Endothelial cell of hepatic sinusoid (primary cell): ENCODE results near the gene VEGFD.

Experiments used
- in situ Hi-C: cut with HindIII; loops from 2 replicates; pipeline ENCODE4 v1.10.0; 2017; ENCODE audit warnings: low sequenced_read_pairs

VEGFD gene

DNA sequence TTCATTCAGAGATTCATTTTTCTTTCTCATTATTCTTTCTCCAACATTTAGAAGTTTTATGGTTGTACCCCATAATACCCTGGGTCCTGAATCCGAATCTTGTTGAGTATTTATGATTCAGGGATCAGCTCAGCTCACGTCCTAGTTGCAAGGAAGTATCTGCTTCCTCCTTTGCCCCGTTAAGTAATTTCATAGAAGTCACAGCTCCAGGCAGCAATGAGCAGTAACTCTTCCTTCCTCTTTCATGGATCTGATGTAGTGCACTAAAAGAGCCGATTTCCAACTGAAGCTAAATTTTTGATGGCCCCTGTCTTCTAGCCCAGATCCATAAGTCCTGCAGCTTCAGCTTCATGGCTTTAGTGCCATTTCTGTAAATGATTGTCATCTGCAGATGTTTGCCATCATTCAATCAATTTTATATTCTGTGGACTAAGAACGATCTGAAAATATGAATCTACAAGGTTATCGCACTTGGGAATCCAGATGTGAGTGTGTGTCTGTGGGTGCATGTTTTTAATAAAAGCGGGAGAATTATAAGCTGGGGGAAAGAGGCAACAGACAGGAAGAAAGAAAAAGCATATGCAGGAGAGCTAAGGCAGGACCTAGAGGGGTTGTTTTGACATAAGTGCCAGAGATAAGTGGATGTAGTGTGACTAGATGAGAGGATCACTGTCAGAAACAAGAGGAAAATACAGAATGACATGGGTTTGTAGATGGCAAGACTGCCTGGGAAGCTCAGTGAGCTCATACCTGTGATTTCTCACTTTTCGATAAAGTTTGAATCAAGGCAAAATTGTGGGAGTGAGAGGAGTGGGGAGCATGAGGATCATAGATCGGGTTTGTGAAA is 17.5 kb downstream of the VEGFD start:
- in situ Hi-C loops = no loop called here

- in situ Hi-C loops = no loop called here
These were observed 24.5 kb downstream of the VEGFD start for GRCh38 chrX:15359701-15360100.

DNA sequence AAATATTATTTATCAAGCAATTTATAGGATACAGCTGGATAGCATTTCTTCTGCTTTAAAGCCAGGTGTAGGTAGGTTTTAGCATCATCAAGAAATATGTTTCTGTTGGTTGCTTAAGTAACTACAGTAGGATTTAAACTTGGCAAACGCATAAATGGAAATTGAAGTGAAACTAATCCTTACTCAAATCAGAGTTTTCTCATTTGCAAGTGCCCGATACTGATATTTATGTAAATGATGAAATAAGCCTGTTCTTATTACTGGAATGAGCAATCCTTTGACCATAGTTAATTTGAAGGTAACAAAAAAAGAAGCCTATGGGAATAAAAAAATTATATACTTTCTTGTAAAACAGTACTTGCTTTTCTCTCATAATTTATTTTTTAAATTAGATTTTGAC is 25.7 kb downstream of the VEGFD start:
- in situ Hi-C loops = no loop called here

DNA sequence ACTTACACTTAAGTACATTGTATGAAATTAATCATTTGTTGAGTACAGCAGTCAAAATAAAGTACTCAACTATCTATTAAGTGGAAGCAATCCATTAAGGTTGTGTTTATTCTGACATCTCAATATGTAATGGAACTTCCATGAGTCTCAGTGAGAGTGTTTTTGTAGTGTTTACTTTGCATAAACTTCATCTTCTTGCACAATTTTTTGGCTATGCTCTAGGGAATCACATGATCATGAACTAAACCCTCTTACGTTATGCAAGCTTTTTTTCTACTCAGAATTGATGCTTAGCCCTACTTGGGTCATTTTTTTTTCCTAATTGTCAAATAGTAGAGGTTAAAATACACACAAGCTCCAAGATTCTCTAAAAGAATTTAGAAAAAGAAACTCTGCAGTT is 27.8 kb downstream of the VEGFD start:
- in situ Hi-C loops = no loop called here

DNA sequence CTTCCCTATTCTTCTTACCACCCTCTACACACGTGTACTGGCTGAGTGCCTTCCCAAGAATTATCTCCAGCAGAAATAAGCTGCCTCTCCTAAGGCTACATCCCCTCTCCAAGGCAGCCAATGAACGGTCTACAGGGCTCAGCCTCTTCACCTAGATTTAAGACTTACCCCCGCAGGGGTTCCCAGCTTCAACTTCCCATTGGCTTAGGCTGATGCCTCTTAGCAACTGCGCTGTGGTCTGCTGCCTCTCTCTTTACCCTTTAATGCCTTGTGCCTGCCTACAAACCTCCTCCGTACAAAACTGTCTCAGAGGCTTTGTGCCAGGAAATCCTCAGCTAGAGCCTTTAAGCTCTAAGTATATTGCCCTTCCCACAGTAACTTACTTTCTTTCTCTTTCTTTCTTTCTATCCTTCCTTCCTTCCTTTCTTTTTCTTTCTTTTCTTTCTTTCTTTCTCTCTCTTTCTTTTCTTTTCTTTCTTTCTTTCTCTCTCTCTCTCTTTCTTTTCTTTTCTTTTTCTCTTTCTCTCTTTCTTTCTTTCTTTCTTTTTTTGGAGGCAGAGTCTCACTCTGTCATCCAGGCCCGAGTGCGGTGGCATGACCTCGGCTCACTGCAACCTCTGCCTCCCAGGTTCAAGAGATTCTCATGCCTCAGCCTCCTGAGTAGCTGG is 33.8 kb downstream of the VEGFD start:
- in situ Hi-C loops = no loop called here

DNA sequence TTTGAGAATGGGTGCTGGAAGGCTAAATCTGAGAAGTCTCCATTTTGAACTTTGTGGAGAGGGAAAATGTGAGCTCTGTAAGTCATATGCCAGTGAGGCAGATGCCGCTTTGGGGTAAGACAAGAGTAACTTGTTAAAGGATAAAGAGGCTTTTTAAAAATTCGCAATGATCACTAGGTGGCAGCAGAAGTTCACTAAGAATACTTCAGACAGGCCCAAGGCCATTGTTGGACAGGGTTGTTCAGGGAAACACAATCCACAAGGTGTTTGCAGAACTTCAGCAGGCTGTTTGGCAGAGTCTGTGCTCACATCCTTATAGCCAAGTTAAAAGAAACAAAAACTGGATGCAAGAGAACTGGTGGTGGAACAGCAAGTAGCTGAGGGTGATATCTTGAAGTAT is 35.2 kb downstream of the VEGFD start:
- in situ Hi-C loops = no loop called here

- in situ Hi-C loops = no loop called here
These were observed 38.2 kb downstream of the VEGFD start for GRCh38 chrX:15345976-15346375.

- in situ Hi-C loops = no loop called here
These were observed 40.1 kb downstream of the VEGFD start for GRCh38 chrX:15344106-15344505.

DNA sequence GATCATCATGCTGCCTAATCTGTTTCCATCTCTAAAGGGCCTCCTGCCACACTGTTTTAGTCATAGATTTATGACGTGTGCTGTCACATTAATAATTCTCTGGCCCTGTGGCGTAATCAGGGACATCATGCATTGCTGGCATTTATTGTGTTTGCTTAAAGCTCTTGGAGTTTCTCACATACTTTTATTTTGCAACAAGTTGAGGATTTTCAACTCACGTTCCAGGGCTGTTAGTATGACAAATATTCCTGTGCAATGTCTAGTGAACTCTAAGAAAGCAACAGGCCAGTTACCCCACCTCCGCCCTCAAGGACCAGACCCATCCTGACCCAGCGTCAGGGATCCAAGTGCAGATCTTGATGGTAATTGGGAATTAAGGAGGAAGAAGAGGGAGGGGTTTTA is 41.1 kb downstream of the VEGFD start:
- in situ Hi-C loops = no loop called here

GRCh38 chrX:15340867-15341266 is 43.3 kb downstream of the VEGFD start:
- in situ Hi-C loops = no loop called here

GRCh38 chrX:15336023-15336413 is 48.2 kb downstream of the VEGFD start:
- in situ Hi-C loops = loop anchor here (5.0 kb wide), 1 partner anchor 36 kb away; no protein-coding TSS in a partner anchor

- in situ Hi-C loops = loop anchor here (5.0 kb wide), 1 partner anchor 37 kb away; no protein-coding TSS in a partner anchor
These were observed 48.8 kb downstream of the VEGFD start, which contains the start of gene PIGA for GRCh38 chrX:15335135-15336022. Gene PIGA (minus strand): TSS chrX:15335523. CDS start chrX:15331930, 3,593 bp downstream.

DNA sequence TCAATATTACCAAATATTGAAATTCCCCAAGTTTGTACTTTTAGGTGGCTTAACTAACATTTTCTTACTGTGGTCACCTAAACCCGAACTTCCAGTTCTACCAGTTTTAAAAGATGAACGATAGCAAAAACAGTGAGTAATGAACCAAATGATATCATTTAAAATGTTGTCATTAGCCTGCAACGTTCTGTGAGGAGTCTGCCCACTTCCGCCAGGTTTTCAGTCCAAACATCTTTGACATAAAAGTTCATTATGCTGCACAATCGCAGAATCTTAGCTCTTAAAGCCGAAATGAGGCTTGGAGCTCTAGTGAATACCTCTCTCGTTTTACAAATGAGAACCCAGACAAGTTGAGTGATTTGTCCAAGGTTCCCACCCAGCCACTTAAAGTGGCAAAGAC is 49.7 kb downstream of the VEGFD start:
- in situ Hi-C loops = no loop called here

DNA sequence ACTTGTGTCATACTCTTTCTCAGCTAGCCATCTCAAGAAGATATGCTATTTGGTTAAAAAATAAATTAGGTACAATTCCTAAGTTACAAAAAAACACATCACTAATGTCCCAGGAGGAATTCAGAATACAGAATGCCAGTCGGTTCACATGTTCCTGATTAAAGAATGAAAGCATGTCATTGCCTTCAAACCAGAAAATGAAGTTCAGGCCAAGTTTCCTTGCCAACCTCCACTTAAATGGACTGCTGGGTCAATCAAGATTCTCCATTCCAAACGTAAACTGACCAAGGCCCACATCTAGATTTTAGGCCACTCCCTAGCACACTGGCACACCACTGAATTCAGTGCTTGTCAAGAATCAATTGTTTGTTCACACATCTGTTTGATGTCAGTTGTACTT is 55.4 kb downstream of the VEGFD start:
- in situ Hi-C loops = no loop called here

GRCh38 chrX:15328131-15328530 is 56.1 kb downstream of the VEGFD start:
- in situ Hi-C loops = no loop called here

DNA sequence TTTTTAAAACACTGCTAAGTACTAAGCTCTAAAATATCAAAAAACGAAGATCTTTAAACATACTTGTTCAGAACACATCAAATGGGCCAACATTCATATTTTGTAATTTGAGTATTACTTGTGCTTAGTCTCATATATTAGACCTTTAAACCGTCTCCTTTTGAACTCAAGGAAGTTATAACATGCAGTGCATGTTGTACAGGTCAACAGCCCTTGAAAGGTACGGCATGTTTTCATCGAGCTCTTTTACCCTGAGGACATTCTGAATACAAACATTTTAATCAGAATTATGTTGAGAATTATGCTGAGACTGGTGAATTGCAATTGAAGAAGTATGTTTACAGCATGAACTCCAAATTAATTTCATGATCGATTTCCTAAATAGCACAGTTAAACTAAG is 61.7 kb downstream of the VEGFD start:
- in situ Hi-C loops = no loop called here

DNA sequence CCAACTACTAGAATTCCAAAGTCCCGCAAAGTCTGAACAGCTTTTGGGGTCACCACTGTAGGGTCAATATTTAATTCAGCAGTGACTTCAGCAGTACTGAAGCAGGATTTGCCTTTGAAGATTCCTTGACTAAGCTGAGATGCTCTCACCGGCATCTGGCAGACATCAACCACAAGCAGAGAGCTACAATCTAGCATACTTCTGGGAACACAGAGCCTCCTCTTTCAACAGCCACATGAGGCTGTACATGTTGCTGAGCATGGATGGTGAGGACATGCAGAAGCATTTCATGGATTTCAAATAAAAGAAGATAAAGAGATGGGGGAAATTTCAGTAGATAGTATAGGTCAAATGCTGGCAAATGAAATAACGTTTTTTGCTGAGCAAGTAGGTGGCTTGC is 62.1 kb downstream of the VEGFD start:
- in situ Hi-C loops = no loop called here

GRCh38 chrX:15321447-15321846 is 62.8 kb downstream of the VEGFD start:
- in situ Hi-C loops = no loop called here

GRCh38 chrX:15320297-15320696 is 63.9 kb downstream of the VEGFD start:
- in situ Hi-C loops = no loop called here

DNA sequence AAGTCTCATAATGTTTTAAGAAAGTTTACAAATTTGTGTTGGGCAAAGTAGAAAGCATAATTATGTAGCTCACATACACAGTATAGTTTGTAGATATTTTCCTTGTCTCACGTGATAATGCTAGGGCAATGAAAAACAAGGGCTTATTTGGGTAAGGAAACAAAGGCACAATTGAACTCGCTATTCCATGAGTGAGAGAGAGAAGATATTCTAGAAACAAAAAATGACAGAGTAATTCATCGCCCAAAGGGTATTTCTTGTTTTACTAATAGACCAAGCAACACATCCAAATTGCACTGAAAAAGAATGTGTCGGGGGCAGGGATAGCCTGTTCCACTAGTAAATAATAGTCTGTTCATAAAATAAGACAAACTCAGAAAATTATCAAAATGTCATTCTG is 65.1 kb downstream of the VEGFD start:
- in situ Hi-C loops = no loop called here

DNA sequence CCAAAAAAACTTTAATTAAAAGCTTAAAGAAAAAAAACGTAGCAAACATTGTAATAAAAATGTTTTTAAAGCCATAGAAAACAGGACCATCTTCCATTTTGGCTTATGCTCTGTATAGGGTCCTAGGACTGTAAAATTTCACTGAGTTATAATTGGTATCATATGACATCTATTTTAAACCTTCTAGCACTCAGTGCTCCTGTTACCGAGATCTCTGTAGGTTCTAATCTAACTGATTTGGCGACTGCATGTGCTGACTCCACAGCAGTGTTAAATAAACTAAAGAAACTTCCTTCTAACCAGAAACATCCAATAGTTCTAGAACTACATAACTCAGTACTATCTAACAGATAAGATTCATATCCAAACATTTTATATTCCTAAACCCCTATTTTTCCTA is 68.7 kb downstream of the VEGFD start, which contains the start of gene ASB11:
TSS of gene ASB11 (minus strand) at position 132 of the 400 bp plus-strand sequence. CDS start at position 97, 35 bp downstream.
- in situ Hi-C loops = no loop called here
